ENCODE measurements around the gene TRA2A. TPM values are rescaled to one million over a fixed set of nuclear protein-coding genes. Genes with fewer than 3 reads are reported as not detected.

Gene TRA2A
- total RNA-seq, 2 experiments from 2014 or later: 86.8 to 143 TPM

DNA sequence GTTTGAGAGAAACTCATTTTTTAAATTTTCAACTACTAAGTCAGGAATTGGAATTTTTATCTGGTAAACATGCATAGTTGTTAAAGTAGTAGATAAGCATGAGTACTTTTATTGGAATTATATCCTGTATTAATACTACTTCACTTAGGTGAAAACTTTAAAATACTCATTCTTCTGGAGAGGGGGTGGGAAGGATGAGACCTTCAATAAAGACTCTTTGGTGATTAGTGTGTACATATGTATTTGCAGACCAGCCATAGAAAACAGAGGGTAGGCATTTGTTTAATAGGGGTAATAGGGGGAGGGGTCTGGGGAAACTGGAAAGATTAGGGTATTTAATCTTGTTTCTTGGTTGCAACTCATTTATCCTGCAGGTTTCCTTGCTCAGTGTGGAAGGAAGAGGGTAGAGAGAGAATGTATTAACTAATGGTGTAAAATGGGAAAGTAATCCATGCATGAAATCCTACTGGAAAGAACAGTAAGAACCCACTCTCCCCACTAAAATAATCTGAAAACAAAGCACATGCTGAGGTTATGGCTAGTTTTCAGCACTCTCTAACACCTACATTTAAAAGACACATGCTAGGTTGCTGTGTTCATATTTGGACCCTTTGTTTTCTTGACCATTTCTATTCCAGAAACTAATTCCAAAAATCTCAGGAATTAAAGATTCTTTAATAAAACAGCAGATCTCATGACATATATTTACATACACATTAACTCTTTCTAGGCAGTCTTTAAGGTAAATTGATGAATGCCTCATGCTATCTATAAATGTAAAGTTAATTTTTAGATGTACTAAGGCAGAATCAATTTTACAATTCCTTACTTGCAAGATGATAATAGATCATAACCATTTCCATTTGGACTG is 55.3 kb downstream of the TRA2A start:
- CTCF ChIA-PET: no interaction called here
- Mint-ChIP-seq H3K36me3 (ENCODE audit: low read depth) (peaks cover under 1% of the 10 kb centered on the region), H3K9me3 (ENCODE audit: low read depth) (no peaks in the 10 kb centered on the region), H3K27me3 (peaks cover 46% of the 10 kb centered on the region), H3K4me1 (peaks cover 11% of the 10 kb centered on the region), H3K4me3 (no peak overlapping the region), H3K27ac (no peak overlapping the region)
- POLR2A ChIA-PET: no interaction called here
- intact Hi-C loops (cut with DNase I, micrococcal nuclease): loop anchor here in 1 of 2 experiments (10.0 kb wide), 1 partner anchor 808 kb away; the partner anchor contains the start of gene NPY
- ATAC-seq (no peak), DNase-seq (no peak)

DNA sequence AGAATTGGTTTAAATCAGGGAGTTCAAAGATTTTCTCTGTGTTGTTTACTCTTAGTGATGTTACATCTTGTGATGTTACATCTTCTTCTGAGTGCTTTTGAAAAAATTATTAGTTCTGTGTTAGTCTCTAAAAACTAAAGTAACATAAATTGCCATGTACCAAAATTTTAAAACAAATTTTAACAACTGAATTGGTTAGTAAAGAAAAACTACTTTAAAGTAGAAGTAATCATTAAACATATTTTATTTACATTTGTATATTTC is 56.3 kb downstream of the TRA2A start:
- DNase-seq: no peak
- ChIA-PET POLR2A (no interaction called here), CTCF (no interaction called here)
- Mint-ChIP-seq H3K27me3 (peaks cover 51% of the 10 kb centered on the region), H3K4me3 (no peak overlapping the region), H3K27ac (no peak overlapping the region), H3K4me1 (peaks cover 18% of the 10 kb centered on the region), H3K36me3 (ENCODE audit: low read depth) (peaks cover 2% of the 10 kb centered on the region), H3K9me3 (ENCODE audit: low read depth) (no peaks in the 10 kb centered on the region)
- ATAC-seq: no peak
- intact Hi-C loops (cut with DNase I, micrococcal nuclease): loop anchor here in 1 of 2 experiments (2.0 to 10.0 kb wide), 4 partner anchors 103 to 809 kb away; partner anchors contain the start of gene NPY

GRCh38 chr7:23474829-23475575 is 56.8 kb downstream of the TRA2A start:
- DNase-seq (no peak), ATAC-seq (no peak)
- Mint-ChIP-seq H3K36me3 (ENCODE audit: low read depth) (peaks cover 2% of the 10 kb centered on the region), H3K27me3 (peaks cover 53% of the 10 kb centered on the region), H3K9me3 (ENCODE audit: low read depth) (no peaks in the 10 kb centered on the region), H3K4me1 (peaks cover 23% of the 10 kb centered on the region), H3K27ac (peak overlapping the region; percentile 38), H3K4me3 (peak overlapping the region; percentile 63)
- ChIA-PET CTCF (no interaction called here), POLR2A (no interaction called here)
- intact Hi-C loops (cut with DNase I, micrococcal nuclease): loop anchor here (1.0 to 10.0 kb wide), 10 partner anchors 57 to 1097 kb away; partner anchors contain the start of genes HYCC1 (in 1 of the 2), MALSU1 (in 1 of the 2), NPY (in 1 of the 2) and NUP42 (in 1 of the 2)

- Mint-ChIP-seq H3K36me3 (ENCODE audit: low read depth) (peaks cover 2% of the 10 kb centered on the region), H3K27ac (peak overlapping the region; percentile 38), H3K27me3 (peaks cover 57% of the 10 kb centered on the region), H3K4me3 (peak overlapping the region; percentile 63), H3K4me1 (peaks cover 26% of the 10 kb centered on the region), H3K9me3 (ENCODE audit: low read depth) (no peaks in the 10 kb centered on the region)
- intact Hi-C loops (cut with DNase I, micrococcal nuclease): loop anchor here (1.0 to 10.0 kb wide), 10 partner anchors 58 to 1098 kb away; partner anchors contain the start of genes HYCC1 (in 1 of the 2), MALSU1 (in 1 of the 2), NPY (in 1 of the 2) and NUP42 (in 1 of the 2)
- DNase-seq (peak; percentile 94), ATAC-seq (peak; percentile 91)
- POLR2A ChIA-PET: no interaction called here
- CTCF ChIA-PET: interaction anchor here (0.6 kb wide), 1 partner anchor 181 kb away, joined by 3 read pairs; no protein-coding TSS in a partner anchor
Measured at GRCh38 chr7:23474094-23474828, 57.5 kb downstream of the TRA2A start.

DNA sequence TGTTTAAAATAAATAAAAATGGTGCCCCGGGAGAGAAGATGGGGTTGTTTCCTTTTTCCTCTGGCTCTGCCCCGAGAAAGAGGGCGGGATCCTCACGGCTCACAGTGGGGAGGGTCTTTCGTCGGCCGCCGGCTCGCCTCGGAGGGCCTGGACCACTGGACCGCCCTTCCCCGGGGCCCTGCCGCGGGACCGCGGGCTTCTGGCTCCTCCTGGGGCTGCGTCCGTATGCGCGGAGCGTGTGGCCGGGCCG is 58.0 kb downstream of the TRA2A start:
- Mint-ChIP-seq H3K36me3 (ENCODE audit: low read depth) (peaks cover 2% of the 10 kb centered on the region), H3K9me3 (ENCODE audit: low read depth) (no peaks in the 10 kb centered on the region), H3K27me3 (peaks cover 56% of the 10 kb centered on the region), H3K4me1 (peaks cover 27% of the 10 kb centered on the region), H3K4me3 (peak overlapping the region; percentile 63), H3K27ac (no peak overlapping the region)
- ChIA-PET CTCF (interaction anchor here (0.9 kb wide), 1 partner anchor 195 kb away, joined by 3 read pairs; no protein-coding TSS in a partner anchor), POLR2A (no interaction called here)
- ATAC-seq: no peak
- intact Hi-C loops (cut with DNase I, micrococcal nuclease): loop anchor here (1.0 to 10.0 kb wide), 10 partner anchors 59 to 1099 kb away; partner anchors contain the start of genes HYCC1 (in 1 of the 2), MALSU1 (in 1 of the 2), NPY (in 1 of the 2) and NUP42 (in 1 of the 2)
- DNase-seq: no peak

- intact Hi-C loops (cut with DNase I, micrococcal nuclease): loop anchor here (5.0 to 10.0 kb wide), 5 partner anchors 59 to 1099 kb away; partner anchors contain the start of genes HYCC1 (in 1 of the 2), NPY (in 1 of the 2), NUP42 (in 1 of the 2) and PALS2 (in 1 of the 2)
- H3K27ac Mint-ChIP-seq: no peak overlapping the region
- H3K27me3 Mint-ChIP-seq: peaks cover 55% of the 10 kb centered on the region
- ChIA-PET CTCF (interaction anchor here (0.7 to 1.4 kb wide), 4 partner anchors 20 to 197 kb away, joined by 3 to 6 read pairs (median 4); no protein-coding TSS in a partner anchor), POLR2A (no interaction called here)
- H3K4me3 Mint-ChIP-seq: peak overlapping the region; percentile 63
- DNase-seq: no peak
- no peak for ATAC-seq
- peaks cover 30% of the 10 kb centered on the region for H3K4me1 Mint-ChIP-seq
- H3K36me3 Mint-ChIP-seq (ENCODE audit: low read depth): peaks cover 2% of the 10 kb centered on the region
- no peaks in the 10 kb centered on the region for H3K9me3 Mint-ChIP-seq (ENCODE audit: low read depth)
Measured at GRCh38 chr7:23472956-23473843, 58.6 kb downstream of the TRA2A start.

- H3K27me3 Mint-ChIP-seq: peaks cover 61% of the 10 kb centered on the region
- POLR2A ChIA-PET: no interaction called here
- CTCF ChIA-PET: interaction anchor here (0.7 to 1.4 kb wide), 4 partner anchors 20 to 197 kb away, joined by 3 to 6 read pairs (median 4); no protein-coding TSS in a partner anchor
- no peak for DNase-seq
- H3K4me3 Mint-ChIP-seq: no peak overlapping the region
- peaks cover 36% of the 10 kb centered on the region for H3K4me1 Mint-ChIP-seq
- H3K27ac Mint-ChIP-seq: no peak overlapping the region
- peaks cover 2% of the 10 kb centered on the region for H3K36me3 Mint-ChIP-seq (ENCODE audit: low read depth)
- intact Hi-C loops (cut with DNase I, micrococcal nuclease): loop anchor here (5.0 to 10.0 kb wide), 5 partner anchors 60 to 1100 kb away; partner anchors contain the start of genes HYCC1 (in 1 of the 2), NPY (in 1 of the 2), NUP42 (in 1 of the 2) and PALS2 (in 1 of the 2)
- no peak for ATAC-seq
- no peaks in the 10 kb centered on the region for H3K9me3 Mint-ChIP-seq (ENCODE audit: low read depth)
Measured at GRCh38 chr7:23472556-23472955, 59.2 kb downstream of the TRA2A start.

GRCh38 chr7:23472046-23472445 is 59.7 kb downstream of the TRA2A start:
- Mint-ChIP-seq H3K4me3 (no peak overlapping the region), H3K4me1 (peaks cover 36% of the 10 kb centered on the region), H3K27ac (no peak overlapping the region), H3K36me3 (ENCODE audit: low read depth) (peaks cover 2% of the 10 kb centered on the region), H3K27me3 (peaks cover 63% of the 10 kb centered on the region), H3K9me3 (ENCODE audit: low read depth) (no peaks in the 10 kb centered on the region)
- ChIA-PET POLR2A (no interaction called here), CTCF (interaction anchor here (0.8 to 1.3 kb wide), 2 partner anchors 127 to 196 kb away, joined by 3 read pairs; no protein-coding TSS in a partner anchor)
- DNase-seq: no peak
- intact Hi-C loops (cut with DNase I, micrococcal nuclease): loop anchor here (5.0 to 10.0 kb wide), 5 partner anchors 60 to 1100 kb away; partner anchors contain the start of genes HYCC1 (in 1 of the 2), NPY (in 1 of the 2), NUP42 (in 1 of the 2) and PALS2 (in 1 of the 2)
- ATAC-seq: no peak

GRCh38 chr7:23471106-23471859 is 60.5 kb downstream of the TRA2A start:
- ChIA-PET CTCF (no interaction called here), POLR2A (no interaction called here)
- intact Hi-C loops (cut with DNase I, micrococcal nuclease): loop anchor here (2.0 to 10.0 kb wide), 8 partner anchors 61 to 1101 kb away; partner anchors contain the start of genes HYCC1 (in 1 of the 2), NPY (in 1 of the 2), NUP42 (in 1 of the 2) and PALS2 (in 1 of the 2)
- ATAC-seq: no peak
- no peak overlapping the region for H3K27ac Mint-ChIP-seq
- H3K4me3 Mint-ChIP-seq: peak overlapping the region; percentile 77
- H3K4me1 Mint-ChIP-seq: peaks cover 36% of the 10 kb centered on the region
- H3K36me3 Mint-ChIP-seq (ENCODE audit: low read depth): peaks cover 2% of the 10 kb centered on the region
- H3K27me3 Mint-ChIP-seq: peaks cover 57% of the 10 kb centered on the region
- peak; percentile 67 for DNase-seq
- H3K9me3 Mint-ChIP-seq (ENCODE audit: low read depth): no peaks in the 10 kb centered on the region
